NCI-H345 treated with DMSO at 0.1 percent for 48 hours (cell line): ENCODE measurements around the gene UBE2D3.
"Not testable (repeated sequence)": the region's sequence is repeated elsewhere in the genome, so short reads cannot be mapped to it uniquely, and the experiment has no call there.

Source experiments
- DNase-seq: peaks from one replicate; lab custom pipeline; 2025; ENCODE audit not compliant: unreplicated experiment; lab: John Stamatoyannopoulos, UW

UBE2D3 gene

GRCh38 chr4:102832105-102832504, 4.8 kb upstream of the UBE2D3 start:
- DNase-seq = no peak

- no peak for DNase-seq
These were observed 2.5 kb upstream of the UBE2D3 start for GRCh38 chr4:102829803-102830202.

GRCh38 chr4:102828497-102828808, 1.1 kb upstream of the UBE2D3 start:
- no peak for DNase-seq

GRCh38 chr4:102827674-102828496, 534 bp upstream of the UBE2D3 start:
- peak; percentile 95 for DNase-seq

- DNase-seq = no peak
These were observed 1.1 kb downstream of the UBE2D3 start for GRCh38 chr4:102826105-102826889.

GRCh38 chr4:102825261-102826091, 1.9 kb downstream of the UBE2D3 start:
- DNase-seq = no peak

GRCh38 chr4:102824398-102824797, 3.0 kb downstream of the UBE2D3 start:
- no peak for DNase-seq

- DNase-seq = no peak
These were observed 3.5 kb downstream of the UBE2D3 start for GRCh38 chr4:102823897-102824296.

- no peak for DNase-seq
These were observed 3.9 kb downstream of the UBE2D3 start for GRCh38 chr4:102823464-102823863.

GRCh38 chr4:102819588-102820365, 7.6 kb downstream of the UBE2D3 start:
- no peak for DNase-seq

GRCh38 chr4:102819100-102819499, 8.3 kb downstream of the UBE2D3 start:
- not testable (repeated sequence) for DNase-seq

GRCh38 chr4:102817613-102818268, 9.6 kb downstream of the UBE2D3 start:
- DNase-seq = no peak

- no peak for DNase-seq
These were observed 10.2 kb downstream of the UBE2D3 start for GRCh38 chr4:102817021-102817605.

GRCh38 chr4:102815981-102816380, 11.4 kb downstream of the UBE2D3 start:
- DNase-seq = no peak

GRCh38 chr4:102809691-102810090, 17.7 kb downstream of the UBE2D3 start:
- no peak for DNase-seq

GRCh38 chr4:102809190-102809589, 18.2 kb downstream of the UBE2D3 start:
- no peak for DNase-seq

- DNase-seq = no peak
These were observed 19.3 kb downstream of the UBE2D3 start for GRCh38 chr4:102808009-102808408.

GRCh38 chr4:102807345-102807744, 20.0 kb downstream of the UBE2D3 start:
- no peak for DNase-seq

- no peak for DNase-seq
These were observed 27.5 kb downstream of the UBE2D3 start for GRCh38 chr4:102799816-102800215.

GRCh38 chr4:102794999-102795398, 32.4 kb downstream of the UBE2D3 start:
- no peak for DNase-seq
